CD1c-positive myeloid dendritic cell (primary cell): ENCODE data around the gene FEN1.
A peak's percentile ranks its signal among the peaks of the same experiment; 100 is the strongest.

Experiments
- DNase-seq: peaks from one replicate; pipeline ENCODE4 v3.0.0-alpha.2; 2016; ENCODE audit errors: extremely low spot score

The FEN1 gene

DNA sequence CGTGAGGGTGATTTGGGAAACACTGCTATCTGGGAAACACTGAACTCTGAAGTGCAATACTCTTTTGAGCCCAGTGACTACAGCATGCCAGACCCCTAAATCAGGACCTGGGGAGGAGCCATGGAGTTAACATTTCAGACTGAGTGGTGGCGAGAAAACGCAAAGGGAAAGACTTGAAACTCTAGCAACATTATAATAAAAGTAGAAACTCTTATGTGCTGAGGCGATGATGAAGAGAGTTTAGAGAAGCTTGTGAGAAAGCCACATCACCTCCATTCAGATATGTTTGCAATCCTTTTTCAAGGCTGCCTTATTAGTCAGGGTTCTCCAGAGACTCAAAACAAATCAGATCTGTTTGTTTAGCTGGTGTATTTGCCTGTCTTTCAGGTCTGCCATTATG lies 1.9 kb downstream of the FEN1 start:
- no peak for DNase-seq

DNA sequence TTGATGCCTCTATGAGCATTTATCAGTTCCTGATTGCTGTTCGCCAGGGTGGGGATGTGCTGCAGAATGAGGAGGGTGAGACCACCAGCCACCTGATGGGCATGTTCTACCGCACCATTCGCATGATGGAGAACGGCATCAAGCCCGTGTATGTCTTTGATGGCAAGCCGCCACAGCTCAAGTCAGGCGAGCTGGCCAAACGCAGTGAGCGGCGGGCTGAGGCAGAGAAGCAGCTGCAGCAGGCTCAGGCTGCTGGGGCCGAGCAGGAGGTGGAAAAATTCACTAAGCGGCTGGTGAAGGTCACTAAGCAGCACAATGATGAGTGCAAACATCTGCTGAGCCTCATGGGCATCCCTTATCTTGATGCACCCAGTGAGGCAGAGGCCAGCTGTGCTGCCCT lies 2.7 kb downstream of the FEN1 start:
- no peak for DNase-seq

DNA sequence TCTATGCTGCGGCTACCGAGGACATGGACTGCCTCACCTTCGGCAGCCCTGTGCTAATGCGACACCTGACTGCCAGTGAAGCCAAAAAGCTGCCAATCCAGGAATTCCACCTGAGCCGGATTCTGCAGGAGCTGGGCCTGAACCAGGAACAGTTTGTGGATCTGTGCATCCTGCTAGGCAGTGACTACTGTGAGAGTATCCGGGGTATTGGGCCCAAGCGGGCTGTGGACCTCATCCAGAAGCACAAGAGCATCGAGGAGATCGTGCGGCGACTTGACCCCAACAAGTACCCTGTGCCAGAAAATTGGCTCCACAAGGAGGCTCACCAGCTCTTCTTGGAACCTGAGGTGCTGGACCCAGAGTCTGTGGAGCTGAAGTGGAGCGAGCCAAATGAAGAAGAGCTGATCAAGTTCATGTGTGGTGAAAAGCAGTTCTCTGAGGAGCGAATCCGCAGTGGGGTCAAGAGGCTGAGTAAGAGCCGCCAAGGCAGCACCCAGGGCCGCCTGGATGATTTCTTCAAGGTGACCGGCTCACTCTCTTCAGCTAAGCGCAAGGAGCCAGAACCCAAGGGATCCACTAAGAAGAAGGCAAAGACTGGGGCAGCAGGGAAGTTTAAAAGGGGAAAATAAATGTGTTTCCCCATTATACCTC lies 3.3 kb downstream of the FEN1 start:
- no peak for DNase-seq

DNA sequence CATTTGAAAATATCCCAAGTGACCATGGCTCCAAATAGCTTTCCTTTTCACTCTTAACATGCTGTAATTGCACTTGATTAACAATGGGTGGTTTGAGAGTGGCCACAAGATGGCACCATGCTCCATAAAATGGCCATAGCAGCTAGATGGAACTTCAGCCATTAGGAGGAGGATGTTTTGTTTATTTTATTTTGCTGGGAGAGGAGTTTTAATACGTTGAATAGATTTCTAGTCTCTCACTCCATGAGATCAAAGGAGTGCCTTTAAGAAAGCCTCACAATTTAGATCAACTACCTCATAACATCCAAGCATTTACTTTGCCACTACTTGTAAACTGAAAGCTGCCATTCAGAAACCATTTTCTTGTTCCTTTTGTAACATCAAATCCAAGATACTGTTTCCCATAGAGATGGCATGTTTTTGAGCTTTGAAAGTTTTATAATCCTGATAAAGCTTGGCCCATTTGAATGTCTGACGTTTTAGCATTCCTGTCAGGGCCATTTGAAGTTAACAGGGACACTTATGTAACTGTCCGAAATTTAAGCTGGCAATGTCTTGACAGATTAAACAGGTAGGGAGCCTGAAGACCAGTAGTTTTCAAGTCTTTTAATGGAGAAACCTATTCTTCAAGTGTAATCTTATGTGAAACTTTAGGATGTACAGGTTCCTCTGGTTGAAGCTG lies 4.7 kb downstream of the FEN1 start:
- DNase-seq = peak; percentile 84

DNA sequence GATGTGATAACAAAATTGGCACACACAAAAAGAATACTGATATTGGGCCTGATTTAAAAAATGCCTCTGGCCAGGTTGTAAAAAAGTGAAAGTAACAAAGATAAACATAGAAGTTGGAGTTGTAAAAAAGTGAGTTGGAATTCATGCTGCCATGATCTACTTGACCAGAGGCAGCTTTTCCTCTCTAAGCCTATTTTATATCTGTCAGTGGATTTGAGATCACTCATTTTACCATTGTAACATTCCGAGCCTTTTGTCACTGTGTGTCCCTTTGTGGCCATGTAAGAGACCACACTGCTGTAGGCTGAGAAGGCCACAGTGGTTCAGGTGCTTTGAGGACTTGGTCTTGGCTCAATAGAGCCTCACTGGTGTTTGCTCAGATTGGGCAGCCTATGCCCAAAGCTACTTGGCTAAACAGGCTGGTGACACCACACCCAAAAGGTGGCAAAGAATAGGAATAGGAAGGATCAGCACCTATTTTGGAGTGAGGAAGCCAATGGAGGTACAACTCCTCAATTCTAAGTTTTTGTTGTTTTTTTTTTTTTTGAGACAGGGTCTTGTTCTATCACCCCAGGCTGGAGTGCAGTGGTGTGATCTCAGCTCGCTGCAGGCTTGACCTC lies 7.1 kb downstream of the FEN1 start:
- DNase-seq = no peak

DNA sequence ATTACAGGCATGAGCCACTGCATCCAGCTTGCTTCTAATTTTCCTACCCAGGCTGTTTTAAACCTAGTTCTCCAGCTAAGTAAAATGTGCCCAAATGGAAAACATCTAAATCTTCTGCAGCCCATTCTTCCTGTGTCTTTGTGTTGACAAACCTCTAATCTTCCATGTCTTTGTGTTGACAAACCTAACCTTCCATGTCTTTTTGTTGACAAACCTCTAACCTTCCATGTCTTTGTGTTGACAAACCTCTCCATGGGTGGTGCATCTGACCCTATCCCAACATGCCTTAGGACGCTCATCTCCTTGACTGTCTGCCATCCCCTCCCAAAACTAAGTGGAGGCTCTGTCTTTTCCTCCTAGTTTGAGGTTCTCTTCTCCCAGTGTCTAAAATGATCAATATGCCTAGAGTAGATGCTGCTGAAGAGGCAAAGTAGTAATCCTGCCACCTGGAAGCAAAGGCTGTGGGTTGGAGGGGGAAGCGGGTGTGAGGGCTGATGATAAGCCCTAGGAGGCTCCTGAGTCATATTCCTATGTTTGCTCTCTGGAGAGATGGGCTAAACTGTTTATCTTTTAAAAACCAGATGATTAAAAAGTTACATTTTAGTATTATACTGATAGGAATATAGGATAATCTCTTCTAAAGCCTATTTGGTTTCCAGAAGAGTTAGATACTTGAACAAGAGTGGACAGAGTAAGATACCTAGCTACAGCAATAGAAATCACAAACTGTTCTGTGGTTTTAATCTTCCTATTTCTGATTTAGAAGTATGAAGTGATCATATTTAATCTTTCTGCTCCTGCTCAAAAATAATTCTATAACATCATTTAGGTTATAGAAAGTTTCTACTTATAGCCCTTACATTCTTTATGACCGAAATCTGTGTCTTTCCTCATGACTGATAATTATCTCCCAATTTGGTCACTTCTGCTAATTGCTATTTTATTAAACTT lies 7.9 kb downstream of the FEN1 start:
- DNase-seq = no peak

DNA sequence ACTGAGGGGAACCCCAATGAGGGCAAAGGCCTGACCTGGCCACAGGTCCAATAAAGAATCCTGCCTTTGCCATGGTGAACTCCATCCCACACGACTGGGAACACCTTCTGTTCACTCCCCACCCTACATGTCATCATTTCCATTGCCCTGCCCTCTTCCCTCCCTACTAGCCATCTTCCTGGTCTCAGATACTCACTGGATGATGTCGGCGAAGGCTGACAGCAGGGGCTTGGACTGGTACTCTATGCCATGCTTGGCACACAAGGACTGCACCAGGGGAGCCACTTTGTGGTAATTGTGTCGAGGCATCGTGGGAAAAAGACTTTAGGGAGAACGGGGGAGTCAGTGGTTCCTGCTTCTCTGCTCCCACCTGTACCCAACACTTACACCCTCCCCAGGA lies 9.9 kb downstream of the FEN1 start:
- no peak for DNase-seq

DNA sequence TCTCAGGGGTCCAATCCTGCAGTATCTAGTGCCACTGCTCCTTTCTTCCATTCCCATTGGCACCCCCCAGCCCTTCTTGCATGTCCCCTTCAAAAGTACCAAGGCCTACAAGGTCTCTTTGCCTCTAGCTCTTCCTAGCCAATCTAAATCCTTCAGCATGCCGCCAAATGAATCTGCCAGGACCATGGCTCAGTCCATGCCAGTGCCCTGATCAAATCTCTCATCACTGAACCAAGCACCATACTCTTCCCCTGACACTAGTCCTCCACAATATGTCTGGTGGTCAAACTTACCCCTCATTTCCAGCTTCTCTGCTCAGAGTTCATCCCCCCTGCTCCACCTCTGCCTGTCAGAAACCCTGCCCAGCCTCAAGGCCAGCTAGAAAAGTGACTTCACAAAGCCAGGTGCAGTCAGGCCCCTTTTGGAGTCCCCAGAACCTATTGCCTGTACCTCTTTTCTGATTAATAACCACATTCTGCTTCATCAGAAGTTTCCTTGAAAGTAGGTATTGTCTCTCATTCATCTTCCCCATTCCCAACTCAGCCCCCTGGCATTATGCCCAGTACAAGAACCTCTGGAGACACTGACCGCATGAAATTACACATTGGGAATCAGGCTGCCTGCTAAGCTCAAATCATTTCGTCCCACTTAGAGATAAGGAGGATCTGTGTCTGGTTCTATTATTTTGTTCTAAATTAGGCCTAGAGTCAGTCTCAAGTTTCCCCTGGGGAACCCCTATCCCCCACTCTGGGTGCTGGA lies 11.4 kb downstream of the FEN1 start:
- DNase-seq = no peak

DNA sequence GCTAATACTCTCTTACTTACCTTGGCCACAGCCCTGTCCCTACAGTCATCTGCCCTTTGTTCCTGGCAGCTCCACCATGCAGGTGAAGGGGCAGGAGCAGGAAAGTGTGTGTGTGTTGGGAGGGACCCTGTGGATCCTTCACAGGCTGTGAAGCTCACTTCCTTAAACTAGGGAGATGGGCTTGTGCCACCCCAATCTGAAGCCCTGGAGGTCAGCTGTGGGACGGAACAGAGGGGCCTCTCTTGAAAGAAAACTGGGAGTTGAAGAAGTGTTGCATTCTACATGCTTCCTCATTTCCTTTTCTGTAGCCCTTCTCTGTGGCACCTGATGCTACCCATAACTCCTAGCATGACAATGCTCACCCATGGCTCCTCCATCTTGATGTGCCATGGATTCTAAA lies 12.4 kb downstream of the FEN1 start:
- no peak for DNase-seq

DNA sequence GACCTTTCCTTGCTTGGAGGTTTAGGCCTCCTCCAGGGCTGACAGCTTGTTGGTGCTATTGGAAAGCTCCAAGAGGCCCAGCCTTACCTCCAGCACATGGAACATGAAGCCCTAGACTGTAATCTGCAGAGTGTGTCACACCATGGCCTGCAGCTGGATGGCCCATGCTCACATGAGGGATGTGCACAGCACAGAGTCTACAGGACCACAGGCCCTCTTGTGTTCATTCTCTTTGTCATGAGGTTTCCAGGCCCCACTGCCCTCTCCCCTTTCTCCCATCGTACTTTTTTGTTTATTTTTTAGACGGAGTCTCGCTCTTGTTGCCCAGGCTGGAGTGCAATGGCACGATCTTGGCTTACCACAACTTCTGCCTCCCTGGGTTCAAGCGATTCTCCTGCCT lies 14.1 kb downstream of the FEN1 start:
- no peak for DNase-seq

DNA sequence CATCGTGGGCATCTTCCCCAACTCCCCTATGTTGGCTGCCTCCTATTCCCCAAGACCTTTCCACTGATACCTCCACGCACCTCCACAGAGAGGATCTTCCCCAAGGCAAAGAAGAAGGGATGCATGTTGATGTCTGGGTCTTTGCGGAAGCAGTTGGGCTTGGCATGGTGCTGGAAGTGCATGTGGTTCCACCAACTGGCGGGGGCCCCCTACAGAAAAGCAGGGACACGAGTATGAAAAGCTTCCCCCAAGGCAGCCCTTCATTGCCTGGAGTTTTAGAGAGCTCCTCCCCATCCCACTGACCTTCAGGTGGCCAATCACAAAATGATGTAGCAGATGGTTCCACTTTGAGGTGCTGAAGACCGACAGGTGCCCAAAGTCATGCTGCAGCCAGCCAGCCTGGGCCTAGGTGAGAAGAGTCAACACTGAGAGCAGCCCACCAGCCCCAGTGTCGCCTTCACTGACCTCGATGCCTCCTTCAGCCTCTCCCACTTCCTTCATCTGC lies 18.0 kb downstream of the FEN1 start:
- DNase-seq = no peak

DNA sequence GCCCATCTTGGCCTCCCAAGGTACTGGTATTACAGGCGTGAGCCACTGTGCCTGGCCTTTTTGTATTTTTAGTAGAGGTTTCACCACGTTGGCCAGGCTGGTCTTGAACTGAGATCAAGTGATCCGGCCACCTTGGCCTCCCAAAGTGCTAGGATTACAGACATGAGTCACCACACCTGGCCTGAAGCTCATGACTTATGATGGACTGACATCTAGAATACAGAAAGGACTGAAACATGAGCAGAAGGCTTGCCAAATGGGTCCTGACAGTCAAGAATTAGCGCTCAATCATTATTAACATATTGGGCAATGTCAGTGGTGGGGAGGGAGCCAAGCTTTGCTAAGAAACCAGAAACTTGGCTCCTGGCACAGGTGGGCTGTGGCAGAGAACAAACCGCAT lies 19.1 kb downstream of the FEN1 start:
- no peak for DNase-seq

DNA sequence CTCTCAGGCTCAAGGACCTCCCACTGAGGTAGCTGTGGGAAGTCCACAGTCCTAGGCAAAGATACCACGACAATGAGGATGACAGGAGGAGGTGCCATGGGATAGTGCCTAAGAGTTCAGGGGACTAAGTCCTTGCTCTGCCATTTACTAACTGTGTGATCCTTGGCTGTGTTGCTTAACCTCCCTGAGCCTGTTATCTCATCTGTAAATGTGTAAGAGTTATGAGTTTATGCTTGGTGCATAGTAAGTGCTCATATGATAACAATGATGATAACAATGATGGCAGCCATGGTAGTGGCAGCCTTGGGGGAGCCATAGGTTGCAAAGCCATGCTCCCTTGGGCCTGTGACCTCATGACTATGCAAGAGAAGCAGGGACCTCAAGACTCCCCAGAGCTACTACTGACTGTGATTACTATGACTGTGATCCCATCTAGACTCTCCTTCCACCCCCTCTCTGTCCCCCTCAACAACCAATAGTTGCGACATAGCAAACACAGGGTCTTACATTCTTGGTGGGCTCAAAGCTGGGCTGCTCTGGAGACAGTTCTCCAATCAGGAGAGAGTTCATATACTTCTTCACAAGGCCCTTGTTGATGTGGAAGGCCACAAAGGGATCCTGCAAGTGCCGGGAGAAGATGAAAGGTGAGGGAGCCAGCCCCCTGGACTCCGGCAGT lies 20.2 kb downstream of the FEN1 start:
- DNase-seq = no peak

DNA sequence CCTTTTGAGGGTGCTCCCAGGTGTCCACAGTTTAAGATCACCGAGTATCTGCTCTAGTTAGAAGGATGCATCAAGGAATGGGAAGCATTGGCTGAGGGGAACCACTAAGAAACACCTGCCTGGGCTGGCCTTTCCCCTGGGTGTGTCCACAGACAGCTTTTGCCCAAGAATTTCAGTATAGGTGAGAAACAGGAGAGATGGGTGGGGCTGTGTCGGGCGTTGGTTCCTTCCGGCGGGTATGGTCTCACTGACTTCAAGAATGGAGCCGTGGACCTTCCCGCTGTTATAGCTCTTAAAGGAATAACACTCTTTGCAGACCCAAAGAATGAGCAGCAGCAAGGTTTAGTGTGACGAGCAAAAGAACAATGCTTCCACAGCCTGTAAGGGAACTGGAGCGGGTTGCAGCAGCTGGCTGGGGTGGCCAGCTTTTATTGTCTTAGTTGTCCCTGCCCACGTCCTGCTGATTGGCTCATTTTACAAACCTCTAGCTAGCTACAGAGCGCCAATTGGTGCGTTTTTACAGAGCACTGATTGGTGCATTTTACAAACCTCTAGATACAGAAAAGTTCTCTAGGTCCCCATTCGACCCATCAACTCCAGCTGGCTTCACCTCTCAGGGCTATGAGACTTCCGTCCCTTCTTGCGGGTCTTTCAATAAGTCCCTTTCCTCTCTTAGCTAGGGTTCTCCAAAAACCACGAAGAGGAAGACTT lies 21.7 kb downstream of the FEN1 start:
- peak; percentile 75 for DNase-seq

DNA sequence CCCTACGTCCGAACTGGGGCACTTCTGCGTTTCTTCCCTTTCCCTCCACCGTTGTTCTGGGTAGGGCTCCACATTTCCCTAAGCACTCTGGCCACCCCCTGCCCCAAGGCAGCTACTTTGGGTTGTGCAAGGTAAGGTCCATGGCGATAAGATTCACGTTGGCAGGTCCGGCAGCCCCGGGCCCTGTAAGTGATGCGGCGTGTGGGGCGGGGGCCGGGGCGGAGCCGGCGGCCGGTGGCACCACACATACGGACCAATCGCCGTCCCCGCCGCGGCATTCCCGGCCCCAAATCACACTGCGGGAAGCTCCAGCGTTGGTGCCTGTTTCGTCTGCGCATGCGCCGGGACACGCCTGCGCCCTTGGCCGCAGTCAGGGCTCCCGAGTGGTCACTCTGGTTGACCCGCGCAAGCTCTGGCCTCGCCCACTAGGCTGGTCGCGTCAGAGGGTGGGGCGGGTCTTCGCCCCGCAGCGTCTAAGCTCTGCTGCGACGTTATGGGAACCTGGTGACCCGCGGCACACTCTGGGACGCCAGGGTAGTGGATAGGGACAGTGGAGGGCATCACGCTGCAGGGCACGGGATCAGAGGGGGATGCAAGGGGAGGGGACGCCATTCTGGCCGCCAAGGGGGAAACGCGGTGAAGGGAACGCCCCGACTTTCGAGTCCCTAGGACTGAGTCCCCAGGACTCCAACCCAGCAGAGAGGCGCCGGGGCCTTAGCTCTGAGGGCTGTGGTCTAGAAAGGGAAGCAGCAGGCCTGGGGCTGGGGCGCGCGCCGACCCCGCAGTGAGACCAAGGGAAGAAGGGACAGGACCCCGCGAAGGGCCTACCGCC lies 22.5 kb downstream of the FEN1 start:
- peak; percentile 97 for DNase-seq

DNA sequence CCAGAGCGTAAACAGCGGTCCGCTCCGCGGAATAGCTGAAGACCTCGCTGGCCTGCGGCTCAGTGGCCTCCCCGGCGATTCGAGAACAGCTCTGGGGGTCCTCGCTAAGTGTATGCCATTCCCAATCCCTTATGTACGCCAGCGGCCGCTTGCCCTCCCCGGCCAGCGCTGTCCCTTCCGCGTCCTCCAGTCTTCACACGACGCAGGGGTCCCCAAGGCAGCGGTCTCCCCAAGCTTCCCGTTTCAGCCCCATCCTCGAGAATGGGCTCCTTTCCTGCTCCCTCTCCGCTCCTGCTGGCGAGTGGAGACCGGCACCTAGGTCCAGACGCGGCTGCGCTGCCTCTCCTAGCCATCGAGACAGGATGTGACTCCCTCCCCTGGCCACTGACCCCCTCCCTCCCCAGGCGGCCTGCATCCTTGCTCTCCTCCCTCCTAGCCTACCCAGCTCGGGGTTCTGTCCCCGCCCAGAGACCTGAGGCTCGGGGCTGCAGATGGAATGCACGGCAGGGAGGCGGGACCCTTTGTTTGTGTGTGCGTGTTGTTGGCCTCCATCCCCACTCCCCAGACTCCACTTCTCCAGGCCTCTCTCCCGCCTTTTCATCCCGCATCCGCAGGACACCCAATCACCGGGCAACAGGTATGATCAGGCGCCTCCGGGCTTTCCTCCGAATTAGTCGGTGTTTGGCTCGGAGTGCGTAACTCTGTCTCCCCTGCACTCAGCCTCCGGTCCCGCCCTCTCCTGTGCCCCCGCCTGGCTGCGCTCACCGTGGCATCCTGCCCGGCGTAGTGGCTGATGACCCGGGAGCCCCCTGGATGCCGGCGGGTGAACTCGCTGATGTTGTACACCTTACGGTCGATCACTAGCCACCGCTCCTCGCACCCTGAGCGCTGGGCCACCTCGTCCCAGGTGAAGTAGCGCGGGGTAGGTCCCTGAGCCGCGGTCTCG lies 23.4 kb downstream of the FEN1 start:
- peak; percentile 43 for DNase-seq

DNA sequence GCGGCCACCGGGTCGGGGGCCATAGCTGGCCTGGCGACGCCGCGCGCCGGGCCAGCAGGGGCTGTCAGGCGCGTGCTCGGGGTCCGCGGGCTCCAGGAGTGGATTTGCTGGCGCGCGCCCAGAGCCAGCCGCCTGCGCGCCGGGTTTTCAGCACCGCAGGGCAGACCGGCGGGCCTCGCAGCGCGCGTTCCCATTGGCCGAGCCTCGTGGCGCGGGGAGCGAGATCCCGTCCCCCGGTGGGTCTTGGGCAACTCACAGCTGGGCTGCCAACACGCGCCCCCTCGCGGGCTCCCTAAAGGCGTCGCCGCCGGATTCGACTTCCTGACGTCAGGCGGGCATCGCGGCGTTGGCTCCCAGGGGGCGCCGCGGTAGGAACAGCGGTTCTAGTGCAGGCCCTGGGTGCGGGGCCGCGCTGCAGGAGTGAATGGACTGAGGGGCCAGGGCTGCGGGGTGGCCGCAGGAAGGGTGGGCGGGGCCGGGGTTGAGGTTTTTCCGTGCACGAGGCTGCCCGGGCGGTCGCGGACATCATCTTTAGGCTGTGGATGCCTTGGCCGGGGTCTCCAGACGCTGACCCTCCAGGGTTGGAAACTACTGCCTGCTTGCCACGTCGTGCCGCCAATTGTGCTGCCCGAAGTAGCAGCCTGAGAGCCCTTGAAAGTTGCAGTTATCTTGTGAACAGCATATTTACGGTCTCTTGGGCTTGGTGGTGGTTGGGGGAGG lies 24.2 kb downstream of the FEN1 start, which contains the start of gene FADS1:
Gene FADS1, minus strand, starts transcription at position 268 of the 720 bp plus-strand sequence. Its CDS starts 74 bp downstream, at position 194.
- DNase-seq = peak; percentile 98
